NCI-H510A treated with DMSO at 0.1 percent for 48 hours (cell line): Measurements from ENCODE around the gene ATP10A.
"Not testable (repeated sequence)": the region's sequence is repeated elsewhere in the genome, so short reads cannot be mapped to it uniquely, and the experiment has no call there.

ENCODE experiments used
- DNase-seq: peaks from one replicate; lab custom pipeline; 2025; lab: John Stamatoyannopoulos, UW

ATP10A gene

DNA sequence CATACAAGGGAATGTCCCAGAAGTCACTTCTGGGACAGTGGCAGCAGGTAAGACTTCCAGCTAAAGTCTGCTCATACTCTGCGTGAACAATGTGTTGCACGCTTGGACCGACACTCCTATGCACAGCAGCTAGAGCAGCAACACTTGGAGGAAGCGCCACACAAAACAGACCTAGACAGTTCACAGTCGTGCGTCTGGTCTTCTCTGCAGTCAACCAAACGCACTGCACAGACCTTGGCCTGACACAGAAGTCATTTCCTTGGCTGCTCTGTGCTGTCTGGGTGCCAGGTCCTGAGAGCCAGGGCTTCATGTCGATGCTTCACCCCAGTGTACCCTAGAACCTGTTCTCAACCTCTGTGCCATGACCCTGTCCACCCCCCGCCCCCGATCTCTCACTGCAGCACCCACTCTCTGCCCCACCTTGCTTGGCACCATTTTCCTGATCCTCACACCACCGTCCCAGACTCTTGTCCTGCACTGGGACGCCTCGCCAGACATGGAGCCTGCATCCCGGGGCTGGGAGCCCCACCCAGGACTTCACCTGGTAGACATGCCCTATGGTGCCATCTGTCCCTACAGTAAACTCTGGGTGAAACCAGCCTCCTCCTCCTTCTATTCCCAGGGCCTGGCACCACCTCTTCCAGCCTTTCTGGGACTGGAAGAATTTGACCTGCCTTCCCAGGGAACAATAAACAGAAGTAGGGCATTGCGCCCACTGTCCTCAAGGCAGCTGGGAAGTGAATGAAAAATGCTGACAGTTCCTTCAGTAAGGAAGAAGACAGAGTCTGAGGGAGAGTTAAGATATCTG is 3.1 kb downstream of the ATP10A start:
- DNase-seq = no peak

GRCh38 chr15:25858952-25859760 is 4.0 kb downstream of the ATP10A start:
- no peak for DNase-seq

- not testable (repeated sequence) for DNase-seq
Measured at GRCh38 chr15:25856059-25856458, 7.1 kb downstream of the ATP10A start.

DNA sequence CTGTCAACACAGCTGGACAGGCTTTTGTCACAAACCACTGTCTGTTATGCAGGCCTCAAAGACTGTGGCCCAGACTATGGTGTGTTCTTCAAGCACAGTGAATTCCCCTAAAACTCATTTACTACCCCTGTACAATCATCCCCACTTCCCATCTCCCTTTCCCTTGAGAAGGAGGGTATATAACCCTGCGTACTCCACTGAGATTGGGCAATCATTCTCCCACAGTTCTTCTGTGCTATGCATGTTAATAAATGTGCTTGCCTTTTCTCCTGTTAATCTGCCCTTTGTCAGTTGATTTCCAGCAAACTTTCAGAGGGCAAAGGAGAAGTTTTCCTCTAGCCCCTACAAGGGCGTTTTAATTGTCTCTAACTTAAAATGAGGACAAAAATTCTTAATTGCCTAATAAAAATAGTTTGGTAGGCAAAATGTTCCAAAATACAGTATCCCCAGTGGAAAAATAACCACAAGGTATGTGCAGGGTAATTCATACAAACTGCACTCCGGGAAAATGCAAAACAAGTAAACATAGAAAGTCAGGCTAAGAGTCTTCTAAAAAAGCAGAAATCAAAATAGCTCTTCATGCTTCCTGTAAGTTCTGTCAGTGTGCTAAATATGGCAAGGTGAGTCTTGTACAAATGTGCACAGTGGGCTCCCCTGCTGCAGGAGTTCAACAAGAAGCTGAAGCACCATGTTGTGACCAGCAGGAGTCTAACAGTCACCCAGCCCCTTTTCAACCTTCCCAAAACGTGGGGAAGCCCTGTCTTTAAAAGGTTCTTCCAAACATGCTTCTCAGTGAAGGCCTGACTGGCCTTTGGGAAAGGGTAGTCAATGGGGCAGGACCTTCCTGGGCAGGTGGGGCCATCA is 10.2 kb downstream of the ATP10A start:
- DNase-seq = no peak

DNA sequence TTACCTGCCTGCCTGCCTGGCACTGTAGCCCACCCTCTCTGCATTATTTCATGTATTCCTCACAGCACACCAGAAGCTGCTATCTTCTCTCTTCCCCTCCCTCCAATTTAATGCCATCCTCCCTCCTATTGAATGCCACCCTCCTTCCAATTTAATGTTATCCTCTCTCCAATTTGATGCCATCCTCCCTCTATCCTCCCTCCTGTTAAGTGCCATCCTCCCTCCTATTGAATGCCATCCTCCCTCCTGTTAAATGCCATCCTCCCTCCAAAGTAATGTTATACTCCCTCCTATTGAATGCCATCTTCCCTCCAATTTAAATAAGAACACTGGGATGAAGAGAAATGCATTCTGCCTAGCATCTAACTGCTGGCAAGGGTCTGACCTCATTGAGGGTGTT is 11.1 kb downstream of the ATP10A start:
- DNase-seq = no peak

- DNase-seq = peak; percentile 20
Measured at GRCh38 chr15:25850154-25851111, 12.7 kb downstream of the ATP10A start.

DNA sequence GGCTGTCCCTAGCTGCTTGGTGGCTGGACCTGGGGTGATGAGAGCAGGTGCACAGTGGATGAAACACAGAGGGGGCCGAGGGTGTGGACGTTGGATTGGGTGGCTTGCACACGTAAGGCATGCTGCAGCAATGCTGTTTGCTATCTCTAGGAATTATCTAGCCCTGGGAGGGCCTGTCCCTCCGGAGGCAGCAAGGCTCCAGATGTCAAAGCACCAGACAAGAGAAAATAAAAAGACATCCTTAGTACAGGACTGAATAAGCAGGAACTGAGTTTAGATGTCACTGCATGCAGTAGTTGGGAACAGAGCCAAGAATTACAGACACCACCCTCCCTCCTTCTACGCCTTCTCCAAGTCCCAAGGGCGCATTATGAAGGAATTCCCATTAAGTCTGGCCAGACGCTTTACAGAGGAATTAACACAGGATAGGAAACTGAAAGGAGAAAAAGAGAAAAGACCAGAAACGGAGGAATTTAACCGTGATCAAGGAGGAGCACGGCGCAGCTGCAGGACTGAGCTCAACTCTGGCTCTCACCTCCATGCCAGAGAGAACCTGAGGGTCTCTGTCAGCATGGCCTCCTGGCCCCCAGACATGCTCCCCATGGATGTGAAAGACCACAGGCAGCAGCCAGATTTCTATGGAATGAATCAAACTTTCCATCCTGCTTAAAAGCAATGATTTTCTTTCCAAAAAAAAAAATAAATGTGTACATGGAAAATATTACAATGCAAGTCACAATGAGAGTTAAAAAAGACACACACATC is 13.8 kb downstream of the ATP10A start:
- DNase-seq = no peak

DNA sequence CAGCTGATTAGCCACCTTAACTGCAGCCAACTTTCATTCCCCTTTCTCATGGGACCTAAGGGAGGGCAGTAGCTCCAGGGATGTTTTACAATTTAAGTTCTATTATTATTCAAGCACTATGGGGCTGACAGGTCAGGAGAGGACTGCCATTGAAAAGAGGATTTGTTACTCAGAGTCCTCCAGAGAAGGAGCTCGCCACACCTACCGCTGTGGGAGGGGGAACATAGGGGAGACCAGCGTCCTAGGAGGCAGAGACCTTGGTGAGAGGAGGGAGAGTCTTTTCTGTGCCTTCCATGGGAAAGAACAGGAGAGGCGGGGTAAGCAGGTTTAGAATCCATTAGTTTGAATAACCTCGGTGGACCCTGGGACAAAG is 14.4 kb downstream of the ATP10A start:
- DNase-seq = no peak

GRCh38 chr15:25848325-25848724 is 14.8 kb downstream of the ATP10A start:
- DNase-seq = no peak

- DNase-seq = no peak
Measured at GRCh38 chr15:25847051-25847450, 16.1 kb downstream of the ATP10A start.

DNA sequence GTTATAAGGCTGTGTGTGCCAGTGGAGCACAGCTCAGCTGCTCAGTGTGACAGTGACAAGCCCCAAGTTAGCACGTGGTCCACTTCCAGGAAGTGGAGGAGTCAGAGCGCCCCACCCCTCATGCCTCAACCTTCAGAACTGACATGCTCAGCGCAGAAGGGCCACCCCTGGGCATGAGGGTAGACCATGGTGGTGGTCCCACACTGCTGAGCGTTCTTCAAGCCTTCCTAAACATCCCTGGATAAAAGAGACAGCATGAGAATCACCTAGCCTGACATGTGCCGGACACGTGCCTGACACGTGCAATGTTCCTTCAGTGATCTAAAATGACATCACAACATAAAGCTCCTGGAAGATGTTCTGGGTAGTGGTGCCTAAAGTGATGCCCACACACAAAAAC is 16.8 kb downstream of the ATP10A start:
- no peak for DNase-seq

DNA sequence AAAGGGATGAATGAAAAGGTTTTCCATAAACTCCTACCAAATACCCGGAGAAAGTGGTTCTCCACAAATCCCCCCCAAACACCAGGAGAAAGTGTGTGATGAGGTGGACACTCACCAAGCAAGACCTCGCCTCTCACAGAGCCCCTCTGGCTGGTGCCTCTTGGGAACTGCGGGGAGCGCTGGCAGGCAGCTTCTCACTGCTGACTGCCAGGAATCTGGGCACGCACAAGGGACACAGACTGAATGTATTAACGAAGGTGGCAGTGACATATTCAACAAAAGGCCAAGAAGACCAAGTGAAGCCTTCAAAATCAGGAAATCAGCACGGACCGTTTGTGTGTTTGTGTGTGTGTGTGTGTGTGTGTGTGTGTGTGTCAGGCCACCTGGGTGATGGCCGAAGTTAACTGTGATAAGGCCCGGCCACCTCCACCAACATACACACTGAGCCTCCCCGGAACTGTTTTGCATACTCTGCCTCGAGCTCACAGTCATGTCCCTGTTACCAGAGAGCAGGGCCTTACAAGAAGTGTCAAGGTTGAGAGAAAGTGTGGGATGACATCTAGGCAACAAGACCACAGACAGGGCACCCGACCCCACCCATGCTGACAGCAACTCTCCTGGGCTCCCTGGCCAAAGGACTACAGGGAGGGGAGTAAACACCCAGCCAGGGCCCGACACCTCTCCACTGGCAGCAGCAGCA is 18.0 kb downstream of the ATP10A start:
- no peak for DNase-seq

DNA sequence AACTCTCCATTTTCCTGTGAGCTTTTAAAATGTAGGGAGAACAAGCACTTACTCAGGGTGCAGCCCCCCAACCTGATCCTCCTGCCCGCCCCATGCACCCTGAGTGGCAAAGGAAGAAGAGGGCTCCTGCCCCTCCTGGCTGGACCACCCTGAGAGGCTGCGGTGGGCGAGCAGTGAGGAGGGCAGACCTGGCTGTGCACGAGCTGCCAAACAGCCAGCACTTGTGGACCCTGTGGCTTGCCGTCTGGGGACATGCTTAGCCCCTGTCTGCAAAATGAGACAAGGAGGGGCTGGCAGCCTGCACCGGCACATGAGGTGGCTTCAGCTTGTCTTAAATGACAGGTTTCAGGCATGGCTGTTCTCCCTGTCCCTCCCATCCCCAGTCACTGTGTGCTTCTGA is 18.6 kb downstream of the ATP10A start:
- no peak for DNase-seq

GRCh38 chr15:25844076-25844475 is 19.1 kb downstream of the ATP10A start:
- no peak for DNase-seq

GRCh38 chr15:25839638-25840156 is 23.4 kb downstream of the ATP10A start:
- no peak for DNase-seq

DNA sequence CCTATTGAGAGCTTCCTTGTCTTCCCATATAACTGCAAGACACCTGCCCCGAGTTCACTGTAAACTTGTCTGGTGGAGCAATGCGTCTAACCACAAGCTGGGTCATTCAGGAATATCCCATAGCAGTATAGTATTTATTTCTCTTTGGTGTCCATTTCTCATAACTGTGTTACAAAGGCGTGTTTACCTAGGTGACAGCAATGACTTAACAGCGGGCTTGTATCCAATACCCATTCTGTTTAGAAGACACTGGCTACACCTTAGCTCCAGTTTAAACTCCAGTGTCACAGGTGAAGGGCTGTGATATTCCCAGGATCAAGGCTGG is 24.3 kb downstream of the ATP10A start:
- no peak for DNase-seq

GRCh38 chr15:25838191-25838870 is 24.8 kb downstream of the ATP10A start:
- DNase-seq = no peak

- no peak for DNase-seq
Measured at GRCh38 chr15:25832158-25832557, 31.0 kb downstream of the ATP10A start.

DNA sequence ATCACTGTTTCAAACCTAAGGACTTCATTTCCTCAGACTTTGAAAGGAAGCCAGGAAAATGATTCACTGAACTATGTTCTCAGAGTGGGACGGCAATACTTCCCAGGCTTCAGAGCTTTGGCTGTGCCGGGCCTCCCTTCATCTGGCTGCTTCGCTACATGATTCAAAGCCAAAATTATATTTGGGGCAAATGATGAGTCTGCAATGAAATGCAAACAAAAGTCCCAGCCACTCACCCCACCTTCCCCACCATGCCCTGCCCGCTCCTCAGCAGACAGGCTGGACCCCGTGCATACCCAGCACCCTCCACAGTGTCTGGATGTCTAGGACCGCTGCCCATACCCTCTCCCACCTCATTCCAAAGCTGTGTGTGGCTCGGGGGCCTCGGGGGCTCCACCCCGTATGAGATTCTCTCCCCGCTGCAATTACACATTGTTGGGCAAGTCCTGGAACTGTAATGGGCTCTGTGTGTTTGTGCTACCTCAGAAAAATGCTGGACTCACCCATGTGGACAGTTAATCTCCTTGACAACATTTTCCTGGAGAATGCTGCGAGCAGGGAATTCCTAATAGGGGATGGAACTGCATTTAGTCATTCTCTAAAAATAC is 32.2 kb downstream of the ATP10A start:
- DNase-seq = no peak
